A673 (cell line): ENCODE results near the gene ASB13.

Experiments
- EZH2 ChIP-seq: fragments of 200-600 bp; sonication (generic); IDR thresholded peaks from 2 replicates; pipeline ENCODE4 v1.6.1; 2017; ENCODE audit warnings: borderline replicate concordance, low read depth, mild to moderate bottlenecking, mixed read lengths, antibody characterized with exemption, low read length; ENCODE audit not compliant: poor library complexity, severe bottlenecking
- TF ChIP-seq, protein P1 (sequence below): fragments of 300-800, 200-600 bp; sonication (generic); conservative IDR thresholded peaks from 2 replicates; pipeline ENCODE4 v1.5.1; 2017; ENCODE audit warnings: low read depth, mild to moderate bottlenecking, antibody characterized with exemption, low read length, moderate library complexity, mixed read lengths

DNA sequence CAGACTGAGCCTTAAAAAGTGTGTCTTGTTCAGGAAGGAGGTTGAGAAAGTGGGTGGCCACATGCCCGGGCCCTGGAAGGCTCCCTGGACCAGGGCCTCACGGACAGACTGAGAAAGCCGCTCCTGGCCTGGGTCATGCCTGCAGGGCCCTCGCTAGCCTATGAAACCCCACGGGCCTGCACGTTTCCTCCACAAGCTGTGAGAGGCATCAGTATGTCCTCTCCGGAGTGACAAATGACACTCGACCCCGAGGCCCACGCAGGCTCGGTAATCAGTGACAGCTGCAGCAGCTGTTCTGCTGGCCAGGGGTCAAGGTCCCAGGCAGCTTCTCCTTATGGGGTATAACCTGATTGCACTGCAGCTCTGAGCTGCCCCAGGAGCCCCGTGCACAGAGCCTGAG, 47.6 kb downstream of the ASB13 start:
- TF ChIP-seq, protein P1, sequence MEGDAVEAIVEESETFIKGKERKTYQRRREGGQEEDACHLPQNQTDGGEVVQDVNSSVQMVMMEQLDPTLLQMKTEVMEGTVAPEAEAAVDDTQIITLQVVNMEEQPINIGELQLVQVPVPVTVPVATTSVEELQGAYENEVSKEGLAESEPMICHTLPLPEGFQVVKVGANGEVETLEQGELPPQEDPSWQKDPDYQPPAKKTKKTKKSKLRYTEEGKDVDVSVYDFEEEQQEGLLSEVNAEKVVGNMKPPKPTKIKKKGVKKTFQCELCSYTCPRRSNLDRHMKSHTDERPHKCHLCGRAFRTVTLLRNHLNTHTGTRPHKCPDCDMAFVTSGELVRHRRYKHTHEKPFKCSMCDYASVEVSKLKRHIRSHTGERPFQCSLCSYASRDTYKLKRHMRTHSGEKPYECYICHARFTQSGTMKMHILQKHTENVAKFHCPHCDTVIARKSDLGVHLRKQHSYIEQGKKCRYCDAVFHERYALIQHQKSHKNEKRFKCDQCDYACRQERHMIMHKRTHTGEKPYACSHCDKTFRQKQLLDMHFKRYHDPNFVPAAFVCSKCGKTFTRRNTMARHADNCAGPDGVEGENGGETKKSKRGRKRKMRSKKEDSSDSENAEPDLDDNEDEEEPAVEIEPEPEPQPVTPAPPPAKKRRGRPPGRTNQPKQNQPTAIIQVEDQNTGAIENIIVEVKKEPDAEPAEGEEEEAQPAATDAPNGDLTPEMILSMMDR: no peak
- no peak for TF ChIP-seq EZH2
